Middle frontal gyrus (tissue), 1 donor: ENCODE data around the gene TAF11.
"Not testable (repeated sequence)": the region's sequence is repeated elsewhere in the genome, so short reads cannot be mapped to it uniquely, and the experiment has no call there.

Source experiments
- DNase-seq: peaks from one replicate; pipeline ENCODE4 v3.0.0-alpha.2; 2015; ENCODE audit warnings: low spot score; ENCODE audit errors: extremely low spot score

The TAF11 gene

DNA sequence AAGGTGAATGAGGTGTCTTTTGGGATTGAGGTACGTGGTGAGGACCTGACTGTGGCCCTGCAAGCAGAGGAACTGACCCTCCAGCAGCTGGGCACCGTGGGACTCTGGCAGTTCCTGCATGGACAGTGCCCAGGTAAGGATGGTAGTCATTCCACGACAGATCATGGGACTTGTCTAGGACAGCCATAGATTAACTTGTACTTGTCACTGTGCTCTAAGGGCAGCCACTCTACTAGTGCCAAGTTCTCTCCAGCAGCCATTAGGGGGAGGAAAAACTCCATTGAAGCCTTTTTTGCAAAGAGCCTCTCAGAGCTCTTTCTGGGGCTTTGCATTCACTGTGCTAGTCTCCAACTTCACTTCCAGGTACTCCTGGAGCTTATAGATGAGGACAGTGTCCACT is 20.4 kb downstream of the TAF11 start:
- DNase-seq: no peak

DNA sequence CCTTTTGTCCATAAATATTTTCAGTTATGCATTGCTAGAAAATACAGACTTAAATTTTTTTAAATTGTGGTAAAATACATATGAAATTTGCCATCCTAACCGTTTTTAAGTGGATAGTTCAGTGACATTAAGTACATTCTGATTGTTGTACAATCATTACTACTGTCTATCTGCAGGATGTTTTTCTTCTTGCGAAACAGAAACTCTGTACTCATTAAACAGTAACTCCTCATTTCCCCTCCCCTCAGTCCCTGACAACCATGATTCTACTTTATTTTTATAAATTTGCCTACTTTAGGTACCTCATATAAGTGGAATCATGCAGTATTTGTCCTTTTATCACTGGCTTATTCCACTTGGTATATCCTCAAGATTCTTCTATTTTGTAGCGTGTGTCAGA is 21.3 kb downstream of the TAF11 start:
- DNase-seq: no peak

DNA sequence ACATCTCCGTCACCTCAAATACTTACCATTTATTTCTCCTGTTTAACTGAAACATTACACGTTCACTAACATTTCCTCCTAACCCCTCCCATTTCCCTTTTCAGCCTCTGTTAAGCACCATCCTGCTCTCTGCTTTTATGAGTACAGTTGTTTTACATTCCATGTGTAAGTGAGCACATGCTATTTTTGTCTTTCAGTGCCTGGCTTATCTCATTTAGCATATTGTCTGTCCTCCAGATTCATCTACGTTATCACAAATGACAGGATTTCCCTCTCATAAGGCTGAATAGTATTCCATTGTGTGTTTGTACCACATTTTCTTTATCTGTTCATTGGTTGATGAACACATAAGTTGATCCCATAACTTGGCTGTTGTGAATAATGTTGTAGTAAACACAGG is 22.7 kb downstream of the TAF11 start:
- DNase-seq: no peak

DNA sequence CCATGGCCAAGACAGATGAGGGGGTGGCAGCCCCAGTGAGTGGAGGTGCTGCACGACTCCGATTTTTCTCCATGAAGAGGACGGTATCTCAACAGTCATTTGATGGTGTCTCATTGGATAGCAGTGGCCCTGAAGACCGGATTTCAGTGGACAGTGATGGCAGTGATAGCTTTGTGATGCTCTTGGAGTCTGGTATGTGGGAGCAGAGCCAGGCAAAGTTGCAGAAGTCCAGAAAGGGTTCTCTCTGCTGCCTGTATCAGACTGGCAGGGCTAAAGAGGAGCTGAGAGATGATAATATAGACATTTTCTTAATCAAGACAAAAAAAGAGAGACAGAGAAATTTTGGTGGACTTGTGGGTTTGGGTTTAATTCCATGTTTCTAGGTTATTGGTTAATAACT is 23.8 kb downstream of the TAF11 start:
- DNase-seq: no peak

DNA sequence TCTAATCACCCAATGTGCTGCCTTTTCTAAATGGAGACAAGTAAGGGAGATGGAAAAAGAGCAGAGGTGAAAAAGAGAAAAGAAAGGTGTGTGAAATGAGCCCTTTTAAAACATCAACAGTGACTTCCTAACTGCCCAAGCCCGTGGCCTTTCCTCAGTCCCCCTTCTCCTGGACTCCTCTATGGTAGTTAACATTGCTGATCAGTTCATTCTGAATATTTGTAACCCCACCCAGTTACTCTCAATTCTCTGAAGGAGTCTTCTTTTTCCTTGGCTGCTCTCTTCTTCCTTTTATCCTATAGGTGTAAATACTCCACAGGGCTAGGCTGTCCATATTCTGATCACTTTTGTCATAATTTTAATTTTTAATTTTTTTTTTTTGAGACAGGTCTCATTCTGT is 27.1 kb downstream of the TAF11 start:
- no peak for DNase-seq

DNA sequence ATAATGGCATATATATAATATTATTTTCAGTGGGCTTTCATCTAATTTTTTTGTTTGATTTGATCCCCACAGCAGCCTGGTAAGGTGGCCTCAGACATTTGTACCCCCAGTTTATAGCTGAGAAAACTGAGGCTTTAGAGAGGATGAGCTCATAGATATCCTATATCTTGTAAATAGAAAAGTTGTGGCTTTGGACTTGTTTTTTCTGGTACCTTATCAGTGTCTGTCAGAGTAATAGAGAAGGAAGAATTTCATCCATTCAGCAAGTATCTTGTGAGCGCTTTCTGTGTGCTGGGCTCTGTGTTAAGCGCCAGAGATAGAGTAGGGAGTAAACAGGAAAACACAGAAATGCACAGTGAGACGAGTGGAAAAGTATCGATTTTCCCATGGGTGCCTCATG is 27.9 kb downstream of the TAF11 start:
- DNase-seq: no peak

DNA sequence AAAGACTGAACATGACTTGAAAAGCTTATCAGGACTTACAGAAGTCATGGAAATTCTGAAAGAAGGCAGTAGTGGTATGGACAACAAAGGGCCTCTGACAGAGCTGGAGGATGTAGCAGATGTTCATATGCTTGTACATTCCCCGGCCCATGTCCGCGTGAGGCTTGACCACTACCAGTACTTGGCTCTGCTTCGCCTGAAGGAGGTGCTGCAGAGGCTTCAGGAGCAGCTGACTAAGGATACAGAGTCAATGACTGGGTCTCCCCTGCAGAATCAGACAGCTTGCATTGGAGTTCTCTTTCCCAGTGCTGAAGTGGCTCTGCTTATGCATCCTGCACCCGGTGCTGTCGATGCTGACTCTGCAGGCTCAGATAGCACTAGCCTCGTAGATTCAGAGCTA is 29.2 kb downstream of the TAF11 start:
- no peak for DNase-seq

DNA sequence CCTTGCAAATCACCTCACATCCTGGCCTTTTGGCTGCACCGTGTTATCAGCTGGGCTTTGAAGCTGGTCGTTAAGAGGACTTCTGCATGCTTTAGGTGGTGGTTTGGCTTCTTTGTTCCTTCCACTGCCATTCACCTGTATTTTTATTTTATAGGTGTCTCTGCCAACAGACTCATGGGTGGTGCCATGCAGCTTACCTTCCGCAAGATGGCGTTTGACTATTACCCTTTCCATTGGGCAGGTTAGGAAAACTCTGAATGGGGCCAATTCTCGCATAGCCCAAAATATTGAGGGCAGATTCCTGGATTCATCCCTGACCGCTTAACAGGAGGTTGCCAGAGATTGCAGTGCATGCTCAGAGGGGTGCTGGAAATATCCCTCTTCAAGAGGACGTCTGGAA is 32.4 kb downstream of the TAF11 start:
- no peak for DNase-seq

DNA sequence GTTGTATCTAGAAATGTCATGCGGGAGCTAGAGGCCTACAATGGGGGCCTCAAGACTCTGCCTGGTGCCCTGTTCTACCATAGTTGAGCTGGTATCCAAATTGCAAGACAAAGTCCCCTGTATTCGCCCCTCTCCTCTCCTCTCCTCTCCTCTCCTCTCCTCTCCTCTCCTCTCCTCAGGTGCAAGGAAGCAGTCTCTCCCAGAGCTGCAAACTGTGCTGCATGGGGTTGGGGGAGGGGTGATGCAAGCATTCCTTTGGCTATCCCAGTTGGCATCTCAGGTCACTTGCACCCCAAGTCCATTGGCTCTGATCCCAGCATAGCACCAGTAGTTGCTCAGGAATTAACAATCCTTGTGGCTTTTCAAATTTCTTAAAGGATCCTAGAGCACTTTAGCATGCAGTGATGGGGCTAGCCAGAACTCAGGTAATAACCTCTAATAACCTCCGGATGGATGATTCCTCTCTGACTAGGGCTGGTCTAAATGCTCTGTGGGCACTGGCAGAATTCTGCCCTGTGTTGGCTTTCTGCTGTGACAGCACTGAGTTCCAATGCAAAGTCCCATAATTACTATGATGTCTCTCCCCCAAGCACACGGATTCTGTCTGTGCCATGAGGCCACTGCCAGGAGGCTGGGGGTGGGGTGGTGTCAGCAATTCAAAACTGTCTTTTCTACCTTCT is 35.3 kb downstream of the TAF11 start:
- no peak for DNase-seq

DNA sequence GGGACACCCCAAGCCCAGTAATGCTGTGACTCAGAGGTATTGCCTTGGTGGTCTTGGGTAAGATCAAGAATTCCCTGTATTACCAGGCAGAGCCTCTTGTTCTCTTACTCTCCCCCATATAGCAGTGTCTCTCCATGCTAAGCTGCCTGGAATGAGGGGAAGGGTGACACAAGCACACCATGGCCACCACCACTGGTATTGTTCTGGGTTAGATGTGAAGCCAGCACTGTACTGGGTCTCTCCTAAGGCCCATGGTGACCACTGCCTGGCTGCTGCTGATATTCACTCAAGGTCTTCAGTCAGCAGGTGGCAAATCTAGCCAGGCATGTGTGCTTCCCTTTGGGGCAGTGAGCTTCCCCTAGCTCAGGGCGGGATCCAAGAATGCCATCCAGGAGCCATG is 36.5 kb downstream of the TAF11 start:
- no peak for DNase-seq

DNA sequence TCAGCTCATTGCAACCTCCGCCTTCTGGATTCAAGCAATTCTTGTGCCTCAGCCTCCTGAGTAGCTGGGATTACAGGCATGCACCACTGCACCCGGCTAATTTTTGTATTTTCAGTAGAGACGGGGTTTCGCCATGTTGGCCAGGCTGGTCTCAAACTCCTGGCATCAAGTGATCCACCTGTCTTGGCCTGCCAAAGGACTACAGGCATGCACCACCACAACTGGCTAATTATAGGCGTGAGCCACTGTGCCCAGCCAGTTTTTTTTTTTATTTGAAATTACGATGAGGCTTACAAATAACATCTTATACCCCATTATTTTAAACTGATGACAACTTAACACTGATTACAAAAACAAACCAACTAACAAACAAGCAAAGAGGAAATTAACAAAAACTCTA is 38.8 kb downstream of the TAF11 start:
- not testable (repeated sequence) for DNase-seq

DNA sequence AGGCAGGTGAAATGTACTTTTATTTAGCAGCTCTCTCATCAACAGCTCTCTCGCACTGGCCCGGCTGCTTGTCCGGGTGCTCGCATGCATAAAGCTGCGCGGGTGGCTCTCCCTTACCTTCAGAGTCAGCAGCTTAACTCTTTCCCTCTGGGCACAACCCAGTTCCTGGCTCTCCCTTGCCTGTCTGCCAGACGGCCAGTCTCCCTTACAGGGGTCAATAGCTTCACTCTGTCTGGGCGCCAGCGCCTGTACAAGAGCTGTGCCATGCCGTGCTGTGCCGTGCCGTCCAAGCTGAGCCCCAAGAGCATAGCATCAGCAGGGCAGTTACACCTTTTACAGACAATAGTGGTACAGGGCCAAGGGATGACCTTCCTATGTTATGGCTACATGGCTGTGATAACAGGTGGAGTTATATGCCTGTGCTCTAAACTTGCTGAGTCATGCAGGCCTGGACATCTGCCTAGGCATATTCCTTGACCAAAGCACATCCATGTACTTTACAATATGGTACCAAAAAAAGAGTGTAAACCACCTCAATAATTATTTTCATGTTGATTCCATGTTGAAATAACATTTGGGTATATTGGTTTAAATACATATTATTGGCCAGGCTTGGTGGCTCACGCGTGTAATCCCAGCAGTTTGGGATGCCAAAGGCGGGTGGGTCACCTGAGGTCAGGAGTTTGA is 48.0 kb downstream of the TAF11 start:
- no peak for DNase-seq

DNA sequence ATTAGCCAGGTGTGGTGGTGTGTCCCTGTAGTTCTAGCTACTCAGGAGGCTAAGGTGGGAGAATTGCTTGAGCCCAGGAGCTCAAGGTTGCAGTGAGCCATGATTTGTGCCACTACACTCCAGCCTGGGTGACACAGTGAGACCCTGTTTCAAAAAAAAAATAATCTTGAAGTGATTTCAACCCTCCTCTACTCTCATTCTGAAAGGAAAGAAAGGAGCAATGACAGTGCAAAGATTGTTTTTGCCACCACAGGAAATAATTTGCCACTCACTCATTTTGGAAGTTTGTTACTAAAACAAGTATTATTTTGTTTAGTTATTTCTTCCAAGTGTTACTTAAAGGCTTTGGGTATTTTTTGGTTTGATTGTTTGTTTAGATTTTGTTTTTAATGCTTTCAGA is 50.3 kb downstream of the TAF11 start:
- no peak for DNase-seq

DNA sequence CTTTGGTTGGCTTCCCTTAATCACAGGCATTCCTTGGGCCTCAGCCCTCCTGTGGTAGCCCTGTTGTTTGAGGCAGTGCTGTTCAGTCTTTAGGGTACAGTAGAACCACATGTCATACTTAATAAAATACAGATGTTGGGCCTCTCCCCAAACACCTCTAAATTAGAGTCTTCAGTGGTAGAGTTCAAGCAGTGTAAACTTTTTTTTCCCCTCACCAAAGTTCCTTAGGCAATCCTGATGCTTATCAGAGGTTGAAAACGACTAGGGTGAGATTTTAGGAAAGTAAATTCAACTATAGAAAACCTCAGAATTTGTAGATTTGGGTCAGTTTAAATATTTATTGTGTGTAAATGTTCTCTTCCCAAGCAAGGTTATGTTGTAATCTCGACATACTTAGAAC is 51.4 kb downstream of the TAF11 start:
- DNase-seq: no peak

DNA sequence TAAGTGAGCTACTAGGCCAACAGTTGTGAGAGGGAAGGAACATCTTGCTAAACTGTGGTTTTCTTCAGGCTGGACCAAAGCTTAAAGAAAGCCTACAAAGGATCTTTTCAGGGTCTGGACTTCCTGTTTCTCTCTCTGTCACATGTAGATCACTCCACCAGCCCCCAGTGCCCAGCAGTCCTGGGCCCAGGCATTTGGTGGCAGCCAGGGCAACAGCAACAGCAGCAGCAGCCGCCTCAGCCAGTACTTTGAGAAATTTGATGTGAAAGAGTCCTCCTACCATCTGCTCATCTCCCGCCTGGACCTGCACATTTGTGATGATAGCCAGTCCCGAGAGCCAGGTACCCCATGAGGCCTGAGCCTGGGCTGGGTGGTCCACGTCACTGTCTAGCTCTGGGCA is 51.8 kb downstream of the TAF11 start:
- no peak for DNase-seq

DNA sequence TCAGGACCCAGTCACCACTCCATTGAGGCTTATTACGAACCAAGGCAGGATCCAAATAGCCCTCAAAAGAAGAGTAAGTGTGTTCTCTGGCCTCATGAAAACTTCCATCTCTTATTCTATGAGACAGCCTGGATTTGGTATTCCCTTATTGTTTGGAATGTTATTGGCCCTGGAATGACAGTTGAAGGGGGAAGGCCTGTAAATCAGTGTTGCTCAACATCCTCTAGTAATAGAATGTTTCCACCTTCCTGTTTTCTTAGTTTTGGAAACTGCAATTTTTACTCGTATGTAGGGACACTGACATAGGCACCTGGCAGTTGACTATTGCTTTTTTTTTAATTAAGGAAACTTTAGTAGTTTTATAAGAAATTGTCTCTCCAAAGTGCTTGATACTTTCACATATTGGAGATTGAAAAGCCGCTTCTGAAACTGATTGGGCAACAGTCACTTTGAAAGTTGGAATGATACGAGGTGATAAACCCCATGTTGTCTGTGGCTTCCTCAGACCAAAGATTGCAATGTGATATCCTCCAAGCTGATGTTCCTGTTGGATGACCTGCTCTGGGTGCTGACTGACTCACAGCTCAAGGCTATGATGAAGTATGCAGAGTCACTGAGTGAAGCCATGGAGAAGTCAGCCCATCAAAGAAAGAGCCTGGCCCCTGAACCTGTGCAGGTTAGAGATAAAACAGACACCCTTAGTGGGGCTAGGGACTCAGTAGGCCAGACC is 52.9 kb downstream of the TAF11 start:
- no peak for DNase-seq

DNA sequence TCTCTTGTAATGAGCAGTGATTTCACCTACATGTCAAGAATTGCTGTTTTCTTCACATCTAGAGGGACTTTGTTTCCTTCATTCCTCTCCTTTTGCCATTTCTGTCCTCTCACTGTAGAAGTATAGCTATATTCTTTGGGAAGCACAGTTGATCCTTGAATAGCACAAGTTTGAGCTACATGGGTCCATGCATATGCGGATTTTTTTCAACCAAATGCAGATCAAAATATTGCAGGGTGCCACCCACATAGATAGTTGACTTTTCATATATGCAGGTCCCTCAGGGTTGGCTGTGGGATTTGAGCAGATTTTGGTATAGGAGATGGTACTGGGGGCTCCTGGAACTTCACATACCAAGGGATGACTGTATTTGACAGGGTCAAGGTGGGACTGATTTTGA is 54.9 kb downstream of the TAF11 start:
- no peak for DNase-seq

DNA sequence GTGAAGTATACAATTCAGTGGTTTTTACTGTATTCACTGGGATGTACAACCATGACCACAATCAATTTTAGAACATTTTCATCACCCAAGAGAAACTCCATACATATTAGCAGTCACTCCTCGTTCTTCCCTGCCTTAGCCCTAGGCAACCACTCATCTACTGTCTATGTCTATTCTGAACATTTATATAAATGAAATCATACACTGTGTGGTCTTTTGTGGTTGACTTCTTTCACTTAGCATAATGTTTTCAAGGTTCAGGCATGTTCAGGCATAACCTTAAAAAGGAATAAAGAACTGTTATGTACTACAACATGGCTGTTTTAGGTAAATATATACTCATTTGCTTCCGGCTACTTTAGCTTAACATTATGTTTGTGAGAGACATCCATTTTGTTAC is 58.7 kb downstream of the TAF11 start:
- no peak for DNase-seq
